ENCODE measurements around the gene PDE8B. TPM values are rescaled to one million over a fixed set of nuclear protein-coding genes. Genes with fewer than 3 reads are reported as not detected.

PDE8B gene
- total RNA-seq, 1 experiment from 2014 or later, result 0.07 TPM

DNA sequence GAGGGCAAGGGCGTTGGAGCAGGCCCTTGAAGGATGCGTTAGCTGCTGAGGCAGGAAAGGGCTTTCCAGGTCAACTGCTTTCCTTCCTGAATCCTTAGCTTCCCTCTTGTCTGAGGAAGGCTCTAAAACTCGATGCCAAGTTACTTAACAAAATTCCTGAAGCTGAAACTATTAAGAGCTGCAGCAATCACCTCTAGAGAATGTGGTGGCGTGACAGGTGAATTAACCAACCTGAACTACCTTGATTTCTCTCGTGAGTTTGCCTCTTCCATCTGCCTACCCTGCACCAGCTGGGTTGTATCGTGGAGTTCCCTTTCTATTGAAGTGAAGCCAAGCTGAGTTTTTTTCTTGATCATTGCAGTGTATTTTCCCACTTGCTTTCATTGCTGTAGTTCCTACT, 96.1 kb downstream of the PDE8B start:
- WGBS (ENCODE audit: extremely low coverage, insufficient read length, low lambda C conversion rate), result no CpG with 5 or more reads among the region's 6 CpGs
- Histone ChIP-seq H2BK5ac (ENCODE audit: insufficient read length, low read length) (no peak overlapping the region), H3K9ac (ENCODE audit: extremely low read depth, insufficient read length, low read length) (no peak overlapping the region), H4K20me1 (ENCODE audit: control insufficient read depth, insufficient read depth, insufficient read length) (peaks cover 2% of the 10 kb centered on the region), H3K79me2 (ENCODE audit: insufficient read depth, low read length) (no peaks in the 10 kb centered on the region), H3K18ac (ENCODE audit: insufficient read length, low read depth, low read length) (no peak overlapping the region), H3K4me1 (ENCODE audit: insufficient read depth, low read length) (no peaks in the 10 kb centered on the region; the same call in 1 of the 2 replicates), H3K14ac (ENCODE audit: insufficient read depth, low read length) (no peak overlapping the region), H3K9me3 (ENCODE audit: control insufficient read depth, low read depth, low read length) (no peaks in the 10 kb centered on the region), H2BK20ac (ENCODE audit: low read depth, low read length, poor library complexity, severe bottlenecking) (no peak overlapping the region), H3K79me1 (ENCODE audit: insufficient read depth, low read depth, low read length, poor library complexity, severe bottlenecking) (no peaks in the 10 kb centered on the region), H3K56ac (ENCODE audit: insufficient read length, low read depth, low read length) (no peak overlapping the region), H2AK5ac (ENCODE audit: insufficient read length, low read length) (no peak overlapping the region), H4K8ac (replicated peaks; ENCODE audit: insufficient read length, low read depth, low read length) (no peak overlapping the region), H3K4ac (ENCODE audit: low read depth, low read length) (no peak overlapping the region), H3K4me2 (ENCODE audit: insufficient read depth, insufficient read length, low read length) (no peak overlapping the region), H3T11ph (ENCODE audit: low read length) (no peak overlapping the region), H2BK12ac (ENCODE audit: insufficient read length, low read depth, low read length) (no peak overlapping the region), H3K27me3 (ENCODE audit: insufficient read depth, low read length) (peaks cover 5% of the 10 kb centered on the region; the same call in 1 of the 2 replicates), H3K23ac (ENCODE audit: insufficient read length, low read depth, low read length) (no peak overlapping the region), H3K23me2 (ENCODE audit: insufficient read length, low read depth, low read length, poor library complexity, severe bottlenecking) (no peaks in the 10 kb centered on the region), H2BK120ac (ENCODE audit: low read depth, low read length, poor library complexity, severe bottlenecking) (no peak overlapping the region), H4K91ac (ENCODE audit: insufficient read length, low read depth, low read length) (no peak overlapping the region), H2BK15ac (ENCODE audit: low read depth, low read length) (no peak overlapping the region), H4K5ac (ENCODE audit: insufficient read length, low read depth, low read length) (no peak overlapping the region), H2AFZ (ENCODE audit: low read length) (no peak overlapping the region), H3K27ac (ENCODE audit: insufficient read length, low read depth, low read length) (no peak overlapping the region)
- no peak for DNase-seq
- Mint-ChIP-seq H3K27me3 (ENCODE audit: low read depth) (peaks cover 68% of the 10 kb centered on the region), H3K36me3 (ENCODE audit: insufficient read depth in 1 of 3, low read depth in 3 of 3) (no peaks in the 10 kb centered on the region), H3K27ac (no peak overlapping the region), H3K4me3 (no peak overlapping the region), H3K9me3 (no peaks in the 10 kb centered on the region), H3K4me1 (peaks cover 6 to 17% of the 10 kb centered on the region in 2 experiments)
- TF ChIP-seq, protein P1, sequence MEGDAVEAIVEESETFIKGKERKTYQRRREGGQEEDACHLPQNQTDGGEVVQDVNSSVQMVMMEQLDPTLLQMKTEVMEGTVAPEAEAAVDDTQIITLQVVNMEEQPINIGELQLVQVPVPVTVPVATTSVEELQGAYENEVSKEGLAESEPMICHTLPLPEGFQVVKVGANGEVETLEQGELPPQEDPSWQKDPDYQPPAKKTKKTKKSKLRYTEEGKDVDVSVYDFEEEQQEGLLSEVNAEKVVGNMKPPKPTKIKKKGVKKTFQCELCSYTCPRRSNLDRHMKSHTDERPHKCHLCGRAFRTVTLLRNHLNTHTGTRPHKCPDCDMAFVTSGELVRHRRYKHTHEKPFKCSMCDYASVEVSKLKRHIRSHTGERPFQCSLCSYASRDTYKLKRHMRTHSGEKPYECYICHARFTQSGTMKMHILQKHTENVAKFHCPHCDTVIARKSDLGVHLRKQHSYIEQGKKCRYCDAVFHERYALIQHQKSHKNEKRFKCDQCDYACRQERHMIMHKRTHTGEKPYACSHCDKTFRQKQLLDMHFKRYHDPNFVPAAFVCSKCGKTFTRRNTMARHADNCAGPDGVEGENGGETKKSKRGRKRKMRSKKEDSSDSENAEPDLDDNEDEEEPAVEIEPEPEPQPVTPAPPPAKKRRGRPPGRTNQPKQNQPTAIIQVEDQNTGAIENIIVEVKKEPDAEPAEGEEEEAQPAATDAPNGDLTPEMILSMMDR (conservative IDR thresholded peaks at IDR 0.05), result no peak
